HG03060 (cell line): ENCODE results near the gene XRN1.
"Not testable (repeated sequence)": the region's sequence is repeated elsewhere in the genome, so short reads cannot be mapped to it uniquely, and the experiment has no call there.

Experiments used
- ATAC-seq: cut with Tn5 transposase; IDR thresholded peaks from one replicate; pipeline ENCODE4 v1.9.1; 2021; ENCODE audit warnings: low read depth, moderate number of reproducible peaks; ENCODE audit not compliant: unreplicated experiment

Gene XRN1, protein sequence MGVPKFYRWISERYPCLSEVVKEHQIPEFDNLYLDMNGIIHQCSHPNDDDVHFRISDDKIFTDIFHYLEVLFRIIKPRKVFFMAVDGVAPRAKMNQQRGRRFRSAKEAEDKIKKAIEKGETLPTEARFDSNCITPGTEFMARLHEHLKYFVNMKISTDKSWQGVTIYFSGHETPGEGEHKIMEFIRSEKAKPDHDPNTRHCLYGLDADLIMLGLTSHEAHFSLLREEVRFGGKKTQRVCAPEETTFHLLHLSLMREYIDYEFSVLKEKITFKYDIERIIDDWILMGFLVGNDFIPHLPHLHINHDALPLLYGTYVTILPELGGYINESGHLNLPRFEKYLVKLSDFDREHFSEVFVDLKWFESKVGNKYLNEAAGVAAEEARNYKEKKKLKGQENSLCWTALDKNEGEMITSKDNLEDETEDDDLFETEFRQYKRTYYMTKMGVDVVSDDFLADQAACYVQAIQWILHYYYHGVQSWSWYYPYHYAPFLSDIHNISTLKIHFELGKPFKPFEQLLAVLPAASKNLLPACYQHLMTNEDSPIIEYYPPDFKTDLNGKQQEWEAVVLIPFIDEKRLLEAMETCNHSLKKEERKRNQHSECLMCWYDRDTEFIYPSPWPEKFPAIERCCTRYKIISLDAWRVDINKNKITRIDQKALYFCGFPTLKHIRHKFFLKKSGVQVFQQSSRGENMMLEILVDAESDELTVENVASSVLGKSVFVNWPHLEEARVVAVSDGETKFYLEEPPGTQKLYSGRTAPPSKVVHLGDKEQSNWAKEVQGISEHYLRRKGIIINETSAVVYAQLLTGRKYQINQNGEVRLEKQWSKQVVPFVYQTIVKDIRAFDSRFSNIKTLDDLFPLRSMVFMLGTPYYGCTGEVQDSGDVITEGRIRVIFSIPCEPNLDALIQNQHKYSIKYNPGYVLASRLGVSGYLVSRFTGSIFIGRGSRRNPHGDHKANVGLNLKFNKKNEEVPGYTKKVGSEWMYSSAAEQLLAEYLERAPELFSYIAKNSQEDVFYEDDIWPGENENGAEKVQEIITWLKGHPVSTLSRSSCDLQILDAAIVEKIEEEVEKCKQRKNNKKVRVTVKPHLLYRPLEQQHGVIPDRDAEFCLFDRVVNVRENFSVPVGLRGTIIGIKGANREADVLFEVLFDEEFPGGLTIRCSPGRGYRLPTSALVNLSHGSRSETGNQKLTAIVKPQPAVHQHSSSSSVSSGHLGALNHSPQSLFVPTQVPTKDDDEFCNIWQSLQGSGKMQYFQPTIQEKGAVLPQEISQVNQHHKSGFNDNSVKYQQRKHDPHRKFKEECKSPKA (N-terminal part only)

DNA sequence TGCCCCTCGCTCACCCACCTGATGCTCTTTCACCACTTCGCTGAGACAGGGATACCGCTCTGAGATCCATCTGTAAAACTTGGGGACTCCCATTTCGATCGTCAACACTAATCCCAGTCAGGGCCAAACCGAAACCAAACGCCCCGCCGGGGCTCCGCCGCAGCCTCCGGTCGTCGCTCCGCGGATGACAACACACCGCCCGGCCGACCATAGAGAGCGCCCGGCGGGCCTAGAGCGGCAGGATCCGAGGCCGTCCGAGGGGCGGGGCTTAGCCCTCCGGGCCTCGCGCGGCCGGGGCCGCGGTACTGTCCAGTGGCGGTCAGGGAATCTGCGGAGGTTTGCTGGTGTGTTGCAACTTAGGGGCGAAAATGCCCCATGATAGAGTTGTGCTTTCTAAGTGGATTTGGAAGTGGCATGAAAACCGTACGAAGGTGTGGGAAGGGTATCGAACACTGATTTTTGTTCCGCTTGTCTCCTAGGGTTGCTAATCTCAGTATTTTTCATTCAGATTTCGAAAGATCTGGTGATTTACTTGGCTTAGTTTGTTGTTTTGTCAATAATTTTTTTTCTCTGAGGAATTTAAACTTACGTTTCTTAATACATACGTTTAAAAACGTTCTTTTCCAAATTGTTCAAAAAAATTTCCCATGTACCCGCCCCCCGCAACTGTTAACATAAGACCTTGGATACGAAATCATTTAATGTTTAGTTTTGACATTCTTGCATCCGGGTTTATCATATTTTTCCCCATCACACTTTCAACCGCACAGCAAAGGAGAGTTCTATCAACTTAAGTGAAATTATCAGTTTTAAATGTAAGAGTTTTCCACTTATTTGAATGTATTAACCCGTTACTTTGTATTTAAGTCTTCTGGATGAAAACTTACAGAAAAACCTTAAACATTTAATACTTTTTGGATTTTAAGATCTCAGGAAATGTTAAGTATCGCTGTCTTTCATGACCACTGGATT, at the start of gene XRN1:
TSS of gene XRN1 (minus strand) at position 186 of the 972 bp plus-strand sequence. CDS start at position 93, 93 bp downstream.
- ATAC-seq: no peak

DNA sequence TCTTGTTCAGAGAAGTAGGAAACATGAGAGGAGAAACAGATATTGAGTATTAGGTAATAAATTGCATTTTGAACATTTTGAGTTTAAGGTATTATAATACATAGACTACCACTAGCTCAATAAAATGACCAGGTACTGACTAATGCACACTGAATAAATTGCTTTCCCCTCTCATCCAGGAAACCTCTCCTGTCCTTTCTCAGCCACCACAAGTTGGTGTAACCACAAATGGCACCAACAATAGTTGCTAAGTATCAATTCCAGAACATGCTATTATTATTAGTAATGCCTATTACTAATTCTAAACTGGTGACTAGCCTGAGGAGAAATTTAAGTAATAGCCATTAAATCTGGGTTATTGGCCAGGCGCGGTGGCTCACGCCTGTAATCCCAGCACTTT, 47.3 kb upstream of the XRN1 start:
- ATAC-seq: no peak

DNA sequence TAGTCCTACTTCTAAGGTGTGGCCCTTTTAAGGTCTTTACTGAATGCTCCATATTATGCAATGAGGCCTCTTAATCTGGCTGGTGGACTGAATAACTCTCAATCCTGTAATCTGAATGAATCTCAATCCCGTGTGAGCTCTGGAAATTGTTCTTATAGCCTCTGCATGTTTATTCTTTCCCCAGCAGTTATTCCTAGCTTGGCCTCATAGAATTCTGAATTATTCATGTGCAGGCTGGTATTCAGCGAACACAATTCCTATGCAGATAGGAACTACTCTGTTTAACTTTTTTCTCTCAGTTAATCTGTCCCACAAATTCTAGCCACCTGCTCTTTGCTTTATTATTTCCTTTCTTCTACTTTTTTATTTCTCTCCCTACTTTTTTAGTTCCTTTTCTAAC, 44.3 kb upstream of the XRN1 start:
- ATAC-seq: no peak

DNA sequence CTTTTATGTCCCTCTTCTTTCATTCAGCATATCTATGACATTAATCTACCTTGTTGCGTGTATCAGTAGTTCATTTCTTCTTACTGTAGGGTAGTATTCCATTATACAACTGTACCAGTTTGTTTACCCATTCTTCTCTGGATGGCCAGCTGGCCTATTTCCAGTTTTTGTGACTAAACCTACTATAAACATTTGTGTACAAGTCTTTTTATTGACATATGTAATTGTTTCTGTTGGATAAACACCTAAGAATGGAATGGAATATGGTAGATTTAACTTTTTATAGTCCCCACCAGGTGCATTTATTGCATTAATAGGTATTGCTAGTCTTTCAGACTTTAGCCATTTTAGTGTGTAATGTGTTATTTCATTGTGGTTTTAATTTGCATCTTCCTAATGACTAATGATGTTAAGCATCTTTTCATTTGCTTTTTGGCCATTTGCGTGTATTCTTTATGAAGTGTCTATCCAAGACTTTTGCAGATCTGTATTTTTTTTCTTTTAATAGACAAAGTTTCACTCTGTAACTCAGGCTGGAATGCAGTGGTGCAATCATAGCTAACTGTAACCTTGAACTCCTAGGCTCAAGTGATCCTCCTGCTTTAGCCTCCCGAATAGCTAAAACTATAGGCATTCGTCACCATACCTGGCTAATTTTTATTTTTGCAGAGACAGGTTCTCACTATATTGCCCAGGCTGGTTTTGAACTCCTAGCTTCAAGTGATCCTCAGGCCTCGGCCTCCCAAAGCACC, 41.9 kb upstream of the XRN1 start:
- no peak for ATAC-seq

DNA sequence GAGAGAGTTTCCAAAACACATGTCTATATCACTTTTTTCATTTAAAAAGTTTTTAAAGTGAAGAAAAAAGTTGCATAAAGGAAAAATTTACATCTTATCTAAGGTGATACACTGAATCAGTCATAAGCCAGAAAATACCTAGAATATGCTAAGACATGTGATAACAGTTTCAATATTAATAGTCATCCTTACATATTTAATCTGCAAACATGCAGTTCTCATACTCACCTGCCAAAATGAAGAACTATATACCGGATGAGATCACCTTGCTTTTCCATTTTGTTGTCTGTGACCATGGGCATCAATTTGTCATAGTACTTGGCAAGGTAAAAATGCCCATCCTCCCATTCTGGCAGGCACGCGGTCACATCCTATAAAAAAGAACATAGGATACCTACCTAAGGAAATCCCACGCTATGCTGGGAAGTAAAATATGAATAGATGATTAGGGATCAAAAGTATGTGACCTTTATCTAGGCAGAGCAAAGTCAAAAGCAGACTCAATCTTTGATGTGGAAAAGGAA, 37.1 kb upstream of the XRN1 start:
- no peak for ATAC-seq

DNA sequence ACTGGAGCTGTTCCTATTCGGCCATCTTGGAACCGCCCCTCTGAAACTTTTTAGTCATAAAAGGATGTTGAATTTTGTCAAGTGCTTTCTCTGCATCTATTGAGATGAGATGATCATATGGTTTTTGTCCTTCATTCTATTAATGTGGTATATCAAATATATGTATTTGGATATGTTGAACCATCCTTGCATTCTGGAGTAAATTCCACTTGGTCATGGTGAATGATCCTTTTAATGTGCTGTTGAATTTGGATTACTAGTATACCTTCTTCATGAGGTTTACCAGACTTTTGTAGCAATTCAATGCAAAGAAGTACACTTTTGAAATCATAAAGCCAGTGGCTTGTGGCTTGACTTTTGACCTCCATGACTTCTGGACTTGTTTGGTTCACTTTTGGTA, 33.4 kb upstream of the XRN1 start:
- ATAC-seq: no peak

DNA sequence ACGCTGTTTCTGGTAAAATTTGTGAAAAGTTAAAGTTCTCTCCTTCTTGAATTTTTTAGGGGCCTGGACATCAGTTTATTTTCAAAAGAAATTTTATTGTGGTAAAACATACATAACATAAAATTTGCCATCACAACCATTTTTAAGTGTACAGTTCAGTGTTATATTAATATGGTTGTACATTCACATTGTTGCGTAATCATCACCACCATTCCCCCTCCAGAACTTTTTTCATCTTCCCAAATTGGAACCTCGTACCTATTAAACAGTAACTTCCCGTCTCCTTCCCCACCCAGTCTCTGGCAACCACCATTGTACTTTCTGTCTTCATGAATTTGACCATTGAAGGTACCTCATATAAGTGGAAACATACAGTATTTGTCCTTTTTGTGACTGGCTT, 23.0 kb upstream of the XRN1 start:
- ATAC-seq: no peak

DNA sequence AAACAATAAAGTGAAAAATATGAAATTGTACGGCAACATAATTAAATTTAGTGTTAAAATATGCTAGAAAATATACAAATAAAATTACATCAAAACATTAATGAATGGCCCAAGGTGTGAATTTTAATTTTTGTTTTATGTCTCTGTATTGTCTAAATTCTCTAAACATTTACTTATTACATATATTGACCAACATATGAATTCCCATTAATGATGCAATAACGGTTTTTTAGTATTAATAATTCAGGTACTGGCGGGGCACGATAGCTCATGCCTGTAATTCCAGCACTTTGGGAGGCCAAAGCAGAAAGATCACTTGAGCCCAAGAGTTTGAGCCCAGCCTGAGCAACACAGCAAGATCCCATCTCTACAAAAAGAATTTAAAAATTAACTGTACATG, 20.6 kb upstream of the XRN1 start:
- ATAC-seq: no peak

DNA sequence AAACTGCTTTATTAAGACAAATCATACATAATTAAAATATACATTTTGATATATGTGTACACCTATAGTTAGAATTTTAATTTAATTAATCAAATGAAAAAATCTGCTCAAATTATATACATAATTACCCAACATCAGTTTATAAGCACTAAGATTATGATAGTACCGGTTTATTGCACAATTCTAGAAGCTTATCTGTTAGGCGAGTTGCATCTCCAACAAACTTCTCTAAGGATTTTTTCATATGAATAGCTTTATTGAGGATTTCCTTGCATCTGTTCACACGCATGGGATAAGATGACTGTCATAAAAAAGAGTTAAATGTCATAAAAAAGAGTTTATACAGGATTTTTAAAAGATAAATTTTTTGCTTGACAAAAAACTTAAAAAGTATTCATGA, 19.9 kb upstream of the XRN1 start:
- no peak for ATAC-seq

DNA sequence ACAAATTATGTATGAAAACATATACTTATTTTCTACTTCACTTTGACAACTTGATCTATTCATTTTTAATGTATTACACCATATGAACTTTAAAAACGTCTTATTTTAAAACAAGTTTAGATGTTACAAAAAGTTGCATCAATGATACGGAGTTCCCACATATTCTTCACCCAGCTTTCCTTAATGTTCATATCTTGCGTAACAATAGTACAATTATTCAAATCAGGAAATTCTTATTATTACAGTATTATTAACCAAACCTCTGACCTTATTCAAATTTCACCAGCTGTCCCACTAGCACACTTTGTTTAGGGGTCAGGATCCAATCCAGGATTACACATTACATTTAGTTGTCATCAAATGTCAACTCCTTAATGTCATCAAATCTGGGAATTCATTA, 12.9 kb upstream of the XRN1 start:
- no peak for ATAC-seq

DNA sequence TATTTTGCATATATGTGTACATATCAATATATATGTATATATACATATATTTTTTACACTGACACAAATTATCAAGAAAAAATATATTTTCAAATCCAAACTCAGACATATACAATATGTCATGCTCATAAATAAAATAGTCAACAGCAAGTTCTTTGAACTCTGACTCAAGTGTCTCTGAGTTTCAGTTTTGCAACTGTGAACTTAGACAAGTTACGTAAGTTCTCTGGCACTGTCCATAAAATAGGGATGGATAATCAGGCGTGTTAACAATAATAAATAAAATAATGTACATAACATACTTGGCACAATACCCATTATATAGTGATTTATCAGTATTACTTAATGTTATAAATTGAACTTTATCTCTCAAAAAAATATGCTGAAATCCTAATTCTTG, 12.1 kb upstream of the XRN1 start:
- no peak for ATAC-seq

DNA sequence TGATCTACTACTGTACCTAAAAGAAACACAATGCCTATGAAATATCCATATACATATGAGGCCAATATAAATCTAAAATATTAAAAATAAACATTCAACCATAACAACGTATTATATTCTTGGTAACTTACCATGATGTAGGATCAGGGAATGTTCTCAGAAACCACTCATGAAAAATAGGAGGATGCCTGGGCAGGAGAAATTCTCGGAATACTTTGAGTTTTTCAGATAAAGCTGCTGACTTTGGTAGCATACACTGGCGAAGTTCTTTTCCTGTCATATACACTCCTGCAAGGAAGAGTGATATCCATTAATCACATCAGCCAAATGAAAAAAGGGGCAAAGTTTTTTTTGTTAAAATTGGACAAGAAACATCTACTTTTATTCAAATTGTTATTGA, 11.3 kb upstream of the XRN1 start:
- ATAC-seq: no peak

DNA sequence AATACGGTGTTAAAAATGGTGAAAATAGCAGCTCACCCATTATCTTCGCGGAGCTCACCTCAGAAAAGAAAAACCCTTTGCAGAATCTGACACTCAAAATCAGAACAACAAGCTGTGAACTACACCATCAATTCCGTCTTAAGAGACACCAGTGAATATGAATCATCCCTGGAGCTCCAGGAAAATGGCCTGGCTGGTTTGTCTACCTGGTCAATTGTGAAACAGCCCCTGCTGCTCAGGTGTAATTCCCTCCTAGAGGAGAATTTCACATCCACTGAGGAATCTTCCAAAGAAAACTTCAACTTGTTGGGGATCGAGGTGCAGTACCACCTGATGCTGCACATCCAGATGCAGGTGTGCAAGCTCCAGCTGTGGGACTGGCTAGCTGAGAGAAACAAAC, 3.0 kb upstream of the XRN1 start:
- no peak for ATAC-seq

DNA sequence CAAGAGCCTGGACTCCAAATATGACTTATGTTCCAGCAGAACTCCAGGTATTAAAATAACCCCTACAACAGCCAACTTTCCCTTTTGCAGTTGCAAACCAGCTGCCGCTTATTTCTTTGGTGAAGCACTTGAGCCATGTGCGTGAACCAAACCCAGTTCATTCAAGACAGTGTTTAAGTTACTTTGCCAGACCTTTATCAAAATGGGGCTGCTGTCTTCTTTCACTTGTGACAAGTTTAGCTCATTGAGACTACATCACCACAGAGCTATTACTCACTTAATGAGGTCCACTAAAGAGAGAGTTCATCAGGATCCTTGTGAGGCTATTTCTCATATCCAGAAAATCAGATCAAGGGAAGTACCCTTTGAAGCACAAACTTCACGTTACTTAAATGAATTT, 2.4 kb upstream of the XRN1 start:
- no peak for ATAC-seq

DNA sequence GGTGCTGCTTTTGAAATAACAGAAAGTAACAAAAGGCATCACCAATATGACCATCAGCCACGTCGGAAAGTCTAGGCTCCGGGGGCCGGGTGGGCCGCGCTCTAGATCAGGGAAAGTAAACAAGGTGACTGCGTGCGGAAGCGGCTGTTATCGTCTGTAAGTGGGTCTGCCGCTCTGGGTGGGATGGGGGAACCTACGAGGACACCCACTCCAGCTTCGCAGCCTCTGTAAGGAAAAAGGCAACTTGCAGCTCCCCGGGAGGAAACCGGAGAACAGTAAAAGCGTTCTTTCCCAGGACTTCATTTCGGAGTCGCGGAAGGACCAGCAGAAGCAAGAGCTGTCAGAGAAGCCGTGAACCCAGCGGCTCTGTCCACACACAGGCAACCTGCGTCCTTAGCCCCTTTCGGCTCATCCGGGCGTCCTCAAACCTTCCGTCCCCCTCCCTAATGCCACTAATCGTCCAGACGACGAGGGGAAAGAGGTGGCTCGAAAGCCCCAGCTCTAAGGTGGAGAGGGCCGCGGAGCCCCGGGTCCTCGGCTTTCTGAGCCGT, 461 bp downstream of the XRN1 start:
- ATAC-seq: no peak

DNA sequence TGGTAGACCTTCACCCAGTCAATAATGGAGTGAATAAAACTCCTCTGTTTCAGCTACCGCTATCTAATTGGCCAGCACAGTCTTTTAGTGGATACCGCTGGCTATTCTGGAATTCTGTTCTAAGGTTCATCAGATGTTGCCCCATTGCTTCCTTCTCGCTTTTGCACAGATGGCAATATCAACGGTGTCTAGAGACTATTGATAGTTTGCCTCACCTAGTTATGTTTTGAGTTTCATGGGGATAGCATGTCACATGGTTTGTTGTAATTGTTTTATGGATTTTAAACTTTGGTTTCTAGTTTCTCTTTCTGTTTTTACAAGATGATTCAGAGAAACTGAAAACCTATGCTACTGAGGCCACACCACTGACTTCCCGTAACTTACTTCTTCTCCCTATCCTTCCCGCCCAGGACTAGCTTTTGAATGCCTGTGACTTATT, 2.0 kb downstream of the XRN1 start:
- peak; percentile 78 for ATAC-seq

DNA sequence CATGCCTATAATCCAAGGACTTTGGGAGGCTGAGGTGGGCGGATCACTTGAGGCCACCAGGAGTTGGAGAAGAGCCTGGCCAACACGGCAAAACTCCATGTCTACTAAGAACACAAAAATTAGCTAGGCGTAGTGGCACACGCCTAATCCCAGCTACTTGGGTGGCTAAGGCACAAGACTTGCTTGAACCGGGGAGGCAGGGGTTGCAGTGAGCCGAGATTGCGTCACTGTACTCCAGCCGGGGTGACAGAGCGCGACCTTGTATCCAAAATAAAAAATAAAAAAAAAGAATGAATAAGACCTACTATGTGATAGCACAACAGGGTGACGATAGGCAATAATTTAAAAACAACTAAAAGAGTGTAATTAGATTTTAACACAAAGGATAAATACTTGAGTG, 3.5 kb downstream of the XRN1 start:
- no peak for ATAC-seq

DNA sequence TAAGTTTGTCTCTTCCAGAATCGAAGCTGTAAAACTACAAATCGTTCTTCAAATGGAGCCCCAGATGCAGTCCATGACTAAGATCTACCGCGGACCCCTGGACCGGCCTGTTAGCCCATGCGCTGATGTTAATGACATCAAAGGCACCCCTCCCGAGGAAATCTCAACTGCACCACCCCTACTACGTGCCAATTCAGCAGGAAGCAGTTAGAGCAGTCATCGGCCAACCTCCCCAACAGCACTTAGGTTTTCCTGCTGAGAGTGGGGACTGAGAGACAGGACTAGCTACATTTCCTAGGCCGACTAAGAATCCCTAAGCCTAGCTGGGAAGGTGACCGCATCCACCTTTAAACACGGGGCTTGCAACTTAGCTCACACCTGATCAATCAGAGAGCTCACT, 4.8 kb downstream of the XRN1 start:
- not testable (repeated sequence) for ATAC-seq
